ENCODE measurements around the gene EPB41. TPM values are rescaled to one million over a fixed set of nuclear protein-coding genes. Genes with fewer than 3 reads are reported as not detected.
A peak's percentile ranks its signal among the peaks of the same experiment; 100 is the strongest.
"Not testable (repeated sequence)": the region's sequence is repeated elsewhere in the genome, so short reads cannot be mapped to it uniquely, and the experiment has no call there.

EPB41 gene
- total RNA-seq (2014; rRNA removed; shearing (Covaris generic)), result 25.2 and 39.4 TPM in 2 replicates

DNA sequence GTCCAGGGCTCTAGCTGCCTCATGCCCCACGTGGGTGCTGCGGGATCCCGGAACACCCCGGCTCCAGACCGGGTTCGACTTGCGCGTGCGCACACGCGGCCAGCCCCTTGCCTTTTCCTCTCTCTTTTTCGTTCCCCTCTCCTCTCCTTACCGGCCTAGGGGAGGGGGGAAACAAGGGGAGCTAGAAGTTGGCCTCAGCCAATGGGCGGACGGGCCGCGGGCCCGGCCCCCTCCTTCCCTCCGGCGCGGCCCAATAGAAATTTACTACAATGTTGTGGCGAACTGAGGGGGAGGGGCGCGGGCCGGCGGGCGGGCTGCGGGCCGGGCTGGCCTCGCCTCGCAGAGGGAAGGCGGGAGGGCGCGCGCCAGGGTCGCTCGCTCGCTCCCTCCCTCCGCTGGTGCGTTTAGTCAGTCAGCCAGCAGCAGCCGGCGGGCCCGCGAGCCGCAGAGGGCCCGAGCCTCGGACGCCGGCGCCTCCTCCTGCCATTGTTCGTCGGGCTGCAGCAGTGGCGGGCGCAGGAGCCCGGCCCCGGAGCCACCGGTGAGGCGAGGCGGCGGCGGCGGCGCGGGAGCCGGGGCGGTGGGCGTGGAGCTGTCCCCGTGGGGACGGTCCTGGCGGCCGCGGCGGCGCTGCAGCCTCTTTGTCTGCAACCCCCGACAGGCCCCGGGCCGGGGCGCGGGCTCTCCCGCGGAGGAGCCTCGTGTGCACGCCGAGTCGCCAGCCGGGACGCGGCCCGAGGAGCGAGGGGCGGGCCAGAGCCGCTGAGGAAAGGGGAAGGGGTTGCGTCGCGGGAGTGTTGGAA, at the start of gene EPB41:
EPB41 (plus strand) TSS at position 342 of the 803 bp plus-strand sequence. CDS start 72,869 bp downstream, outside the sequence.
- peak; percentile 97 for DNase-seq (ENCODE audit: low spot score)
- in situ Hi-C loops (cut with HindIII; ENCODE audit: low sequenced_read_pairs), result no loop called here

DNA sequence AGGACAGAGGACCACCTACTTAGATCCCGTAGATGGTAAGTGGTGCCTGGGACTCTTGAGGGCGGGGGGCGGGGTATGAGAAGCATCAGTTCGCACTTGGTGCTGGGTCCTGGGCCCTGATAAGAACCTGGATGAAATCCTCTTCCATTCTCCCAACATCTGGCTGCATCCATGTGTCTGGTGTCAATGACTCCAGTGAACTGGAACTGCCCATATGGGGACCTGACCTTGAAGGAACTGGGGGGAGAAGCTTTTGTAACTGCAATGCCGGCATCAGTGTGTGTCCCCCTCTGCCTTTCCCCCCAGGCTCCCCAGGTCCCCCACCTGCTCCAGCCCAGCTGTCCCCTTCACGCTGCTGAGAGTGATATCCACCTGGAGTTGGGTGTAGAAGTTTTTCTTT, 49.7 kb upstream of the EPB41 start:
- in situ Hi-C loops (cut with HindIII; ENCODE audit: low sequenced_read_pairs), result loop anchor here (5.0 kb wide), 1 partner anchor 67 kb away; no protein-coding TSS in a partner anchor
- DNase-seq (ENCODE audit: low spot score), result no peak

DNA sequence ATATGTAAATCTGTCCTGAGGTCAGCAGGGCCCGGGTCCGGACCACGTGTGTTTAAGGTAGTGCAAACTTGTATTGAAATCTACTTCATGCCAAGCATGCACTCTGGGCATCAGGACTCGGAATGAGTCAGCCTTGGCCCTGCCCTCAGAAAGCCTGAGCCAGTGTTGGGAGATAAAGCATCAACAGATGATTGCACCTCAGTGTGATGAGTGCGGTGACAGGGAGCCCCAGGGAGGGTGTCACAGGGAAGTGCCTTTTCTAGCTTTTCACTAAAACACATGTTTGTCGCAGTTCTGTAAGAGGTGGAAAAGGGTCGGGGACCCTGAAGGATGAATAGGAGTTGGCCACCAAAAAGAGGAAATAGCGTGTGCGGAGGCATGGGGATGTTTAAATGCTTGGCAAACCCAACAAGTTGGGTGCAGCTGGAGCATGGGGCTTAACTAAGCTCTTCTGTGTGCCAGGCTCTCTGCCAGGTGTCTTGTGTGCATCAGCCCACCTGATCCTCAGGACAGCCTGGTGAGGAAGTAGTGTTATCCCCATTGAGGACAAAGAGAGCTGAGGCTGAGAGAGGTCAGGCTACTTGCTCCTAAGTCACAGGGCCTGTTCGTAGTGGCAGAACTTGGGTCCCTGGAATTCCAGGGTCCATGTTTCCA, 48.2 kb upstream of the EPB41 start:
- in situ Hi-C loops (cut with HindIII; ENCODE audit: low sequenced_read_pairs), result no loop called here
- DNase-seq (ENCODE audit: low spot score), result no peak

DNA sequence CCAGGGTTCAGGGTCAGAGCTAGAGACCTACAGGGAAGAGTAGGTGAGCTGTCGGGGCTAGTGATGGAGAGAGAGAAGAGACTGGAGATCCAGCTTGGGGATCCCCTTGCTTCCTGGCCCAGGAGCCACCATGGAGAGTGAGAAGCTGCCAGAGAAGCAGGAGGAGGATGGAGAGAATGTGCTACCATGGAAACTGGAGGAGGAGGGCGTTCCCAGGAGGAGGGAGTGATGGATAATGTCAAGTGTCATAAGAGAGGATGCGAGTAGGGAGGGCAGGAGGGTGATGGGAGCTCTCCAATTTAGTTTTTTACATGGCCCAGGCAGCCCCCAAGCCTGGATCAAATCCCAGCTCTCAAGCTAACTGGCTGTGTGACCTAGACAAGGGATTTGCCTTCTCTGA, 46.5 kb upstream of the EPB41 start:
- DNase-seq (ENCODE audit: low spot score), result no peak
- in situ Hi-C loops (cut with HindIII; ENCODE audit: low sequenced_read_pairs), result no loop called here

DNA sequence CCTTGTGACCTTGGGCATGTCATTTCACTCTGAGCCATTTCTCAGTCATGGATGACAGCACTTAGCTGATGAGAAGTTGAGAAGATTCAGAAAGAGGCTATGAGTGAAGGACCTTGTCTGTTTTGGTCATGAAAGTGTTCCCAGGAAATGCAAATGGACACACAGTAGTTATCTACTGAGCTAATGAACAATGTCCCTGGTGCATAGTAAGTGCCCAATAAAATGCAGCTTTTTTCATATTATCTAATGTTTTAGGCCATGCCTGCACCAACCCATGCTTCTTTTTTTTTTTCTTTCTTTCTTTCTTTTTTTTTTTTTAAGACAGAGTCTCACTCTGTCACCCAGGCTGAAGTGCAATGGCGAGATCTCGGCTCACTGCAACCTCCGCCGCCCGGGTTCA, 44.4 kb upstream of the EPB41 start:
- in situ Hi-C loops (cut with HindIII; ENCODE audit: low sequenced_read_pairs), result no loop called here
- DNase-seq (ENCODE audit: low spot score), result no peak

DNA sequence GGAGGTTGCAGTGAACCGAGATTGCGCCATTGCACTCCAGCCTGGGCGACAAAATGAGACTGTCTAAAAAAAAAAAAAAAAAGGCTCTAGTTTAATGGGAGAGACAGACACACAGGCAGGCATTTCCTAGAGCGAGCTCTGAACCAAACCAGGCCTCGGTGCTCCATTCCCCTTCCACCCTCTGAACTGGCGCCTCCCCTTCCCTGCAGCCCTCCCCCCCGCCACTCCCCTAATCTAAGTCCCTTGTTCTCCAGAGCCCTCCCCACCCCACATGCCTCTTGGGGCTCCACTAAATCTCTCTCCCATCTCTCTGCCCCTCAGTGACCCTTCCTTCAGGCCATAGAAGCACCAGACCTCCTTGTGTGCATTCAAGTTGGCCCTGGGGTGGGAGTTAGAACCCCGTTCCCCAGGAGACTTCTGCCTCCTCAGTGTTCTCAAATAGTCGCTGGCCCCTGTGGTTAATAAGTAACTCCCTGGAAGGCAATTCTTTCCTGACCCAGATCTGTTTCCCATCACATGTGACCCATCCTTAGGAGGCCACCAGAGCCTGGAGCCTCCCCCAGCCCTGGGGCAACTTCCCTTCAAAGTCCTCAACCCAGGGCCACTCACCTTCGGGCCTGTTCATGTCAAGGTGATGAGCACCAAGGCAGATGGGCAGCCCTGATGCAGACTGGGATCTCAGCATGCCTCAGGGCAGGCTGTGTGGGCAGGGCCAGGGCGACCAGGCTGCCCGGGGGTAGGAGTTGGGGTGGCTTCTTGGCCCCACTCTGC, 42.6 kb upstream of the EPB41 start:
- no peak for DNase-seq (ENCODE audit: low spot score)
- in situ Hi-C loops (cut with HindIII; ENCODE audit: low sequenced_read_pairs), result no loop called here

DNA sequence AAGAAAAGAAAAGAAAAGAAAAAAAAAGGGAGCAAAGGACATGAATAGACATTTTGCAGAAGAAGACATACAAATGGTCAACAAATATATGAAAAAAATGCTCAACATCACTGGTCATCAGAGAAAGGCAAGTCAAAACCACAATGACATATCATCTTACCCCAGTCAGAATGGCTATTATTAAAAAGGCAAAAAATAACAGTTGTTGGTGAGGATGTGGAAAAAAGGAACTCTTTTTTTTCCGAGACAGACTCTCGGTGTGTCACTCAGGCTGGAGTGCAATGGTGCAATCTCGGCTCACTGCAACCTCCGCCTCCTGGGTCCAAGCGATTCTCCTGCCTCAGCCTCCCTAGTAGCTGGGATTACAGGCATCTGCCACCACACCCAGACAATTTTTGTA, 39.2 kb upstream of the EPB41 start:
- DNase-seq (ENCODE audit: low spot score); in situ Hi-C loops (cut with HindIII; ENCODE audit: low sequenced_read_pairs): not testable (repeated sequence)

DNA sequence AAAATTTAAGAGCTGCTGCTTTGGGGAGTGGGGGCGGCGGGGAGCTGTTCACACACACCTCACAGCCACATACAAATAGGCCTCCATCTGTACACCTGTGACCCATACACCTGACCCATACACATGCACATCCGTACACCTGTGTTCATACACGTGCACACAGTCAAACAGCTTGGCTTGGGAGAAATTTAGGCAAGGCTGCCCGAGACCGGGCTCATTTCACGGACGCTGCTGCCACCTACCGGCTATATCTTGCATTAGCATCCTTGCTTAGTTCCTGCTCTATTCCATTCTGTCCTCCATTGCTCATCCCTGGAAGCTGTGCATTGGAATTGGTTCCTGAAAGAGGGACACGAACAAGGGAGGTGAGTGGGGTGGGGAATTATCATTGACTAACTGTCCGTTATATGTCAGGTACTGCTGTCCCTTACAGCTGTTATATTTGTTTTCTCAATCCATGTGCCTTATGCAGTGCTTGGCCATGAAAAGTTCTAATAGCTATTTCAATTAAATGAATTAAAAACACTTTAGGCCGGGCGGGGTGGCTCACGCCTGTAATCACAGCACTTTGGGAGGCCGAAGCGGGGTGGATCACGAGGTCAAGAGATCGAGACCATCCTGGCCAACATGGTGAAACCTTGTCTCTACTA, 37.1 kb upstream of the EPB41 start:
- in situ Hi-C loops (cut with HindIII; ENCODE audit: low sequenced_read_pairs), result no loop called here
- DNase-seq (ENCODE audit: low spot score), result peak; percentile 89

DNA sequence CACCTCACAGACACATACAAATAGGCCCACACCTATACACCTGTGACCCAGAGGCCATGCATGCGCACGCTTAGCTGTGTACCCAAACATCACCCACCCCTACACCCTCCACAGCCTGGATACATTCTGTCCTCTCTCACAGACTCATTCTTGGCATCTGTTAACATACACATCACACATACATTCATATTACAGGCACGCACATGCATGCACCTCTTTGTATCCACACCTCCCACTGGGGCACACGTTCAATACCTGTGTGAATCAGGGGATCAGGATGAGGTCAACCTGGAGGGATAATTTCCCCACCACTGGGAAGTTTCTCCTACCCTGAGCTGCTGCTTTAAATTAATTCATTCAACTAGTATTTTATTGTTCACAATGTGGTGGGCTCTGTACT, 35.6 kb upstream of the EPB41 start:
- in situ Hi-C loops (cut with HindIII; ENCODE audit: low sequenced_read_pairs), result no loop called here
- no peak for DNase-seq (ENCODE audit: low spot score)

DNA sequence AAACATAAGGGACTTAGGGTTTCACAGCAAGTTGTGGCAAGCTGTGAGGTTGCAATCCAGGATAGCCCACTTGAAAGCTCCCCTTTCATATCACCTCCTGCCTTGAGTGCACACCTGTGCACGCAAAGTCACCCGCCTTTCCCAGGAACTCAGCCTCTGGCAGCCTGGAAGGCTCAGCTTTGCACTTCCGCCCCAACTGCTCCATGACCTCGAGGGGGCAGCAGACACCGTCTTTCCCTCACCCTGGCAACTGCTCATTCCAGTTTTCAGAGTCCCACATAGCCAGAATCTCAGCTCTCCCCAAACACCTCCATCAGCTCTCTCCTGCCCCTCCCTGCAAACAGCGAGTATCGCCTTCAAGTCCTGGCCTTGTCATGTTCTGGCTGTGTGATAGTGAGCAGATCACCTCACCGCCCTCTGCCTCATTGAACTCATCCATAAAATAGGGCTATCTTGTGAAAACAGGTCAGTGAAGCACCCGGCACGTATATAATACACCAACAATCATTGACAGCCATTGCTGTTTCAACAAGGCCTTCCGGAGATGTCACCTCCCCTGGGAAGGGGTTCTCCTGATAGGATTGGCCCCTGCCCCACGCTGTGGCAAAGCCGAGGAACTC, 32.2 kb upstream of the EPB41 start:
- in situ Hi-C loops (cut with HindIII; ENCODE audit: low sequenced_read_pairs), result no loop called here
- DNase-seq (ENCODE audit: low spot score), result peak; percentile 96

DNA sequence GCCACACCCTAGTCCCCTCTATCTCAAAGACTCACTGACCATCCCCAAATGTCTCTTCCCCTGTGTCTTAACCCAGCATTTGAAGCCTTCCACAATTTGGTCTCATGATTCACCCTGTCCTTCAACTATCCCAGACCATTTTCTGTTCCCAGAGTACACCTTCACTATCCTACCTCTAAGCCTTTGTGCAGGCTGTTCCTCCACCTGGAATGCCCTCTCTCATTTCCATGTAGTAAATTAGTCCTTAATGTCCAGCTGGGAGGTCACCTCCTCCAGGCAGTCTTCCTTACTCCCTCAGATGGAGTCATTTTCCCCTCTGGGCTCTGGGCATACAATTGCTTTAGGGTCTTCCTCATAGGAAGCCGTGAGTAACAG, 31.1 kb upstream of the EPB41 start:
- in situ Hi-C loops (cut with HindIII; ENCODE audit: low sequenced_read_pairs), result no loop called here
- DNase-seq (ENCODE audit: low spot score), result no peak

DNA sequence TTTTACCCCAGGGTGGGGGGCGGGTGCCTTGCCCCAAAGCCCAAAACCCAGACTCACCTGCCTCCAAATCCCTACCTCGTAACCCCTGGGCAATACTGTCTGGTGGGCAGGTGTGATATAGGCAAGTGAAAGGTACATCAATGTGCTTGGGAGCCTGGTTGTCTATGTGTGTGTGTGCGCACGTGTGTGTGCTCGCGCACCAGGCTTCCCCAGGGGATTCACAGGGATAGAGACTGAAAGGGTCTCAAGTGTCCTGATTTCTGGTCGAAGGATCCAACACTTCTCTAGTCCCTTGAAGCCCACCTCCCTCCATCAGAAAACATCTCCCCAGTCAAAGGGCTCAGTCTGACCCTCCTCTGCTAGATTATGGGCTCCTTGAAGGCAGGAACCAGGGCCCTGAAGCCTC, 28.9 kb upstream of the EPB41 start:
- in situ Hi-C loops (cut with HindIII; ENCODE audit: low sequenced_read_pairs), result no loop called here
- no peak for DNase-seq (ENCODE audit: low spot score)

DNA sequence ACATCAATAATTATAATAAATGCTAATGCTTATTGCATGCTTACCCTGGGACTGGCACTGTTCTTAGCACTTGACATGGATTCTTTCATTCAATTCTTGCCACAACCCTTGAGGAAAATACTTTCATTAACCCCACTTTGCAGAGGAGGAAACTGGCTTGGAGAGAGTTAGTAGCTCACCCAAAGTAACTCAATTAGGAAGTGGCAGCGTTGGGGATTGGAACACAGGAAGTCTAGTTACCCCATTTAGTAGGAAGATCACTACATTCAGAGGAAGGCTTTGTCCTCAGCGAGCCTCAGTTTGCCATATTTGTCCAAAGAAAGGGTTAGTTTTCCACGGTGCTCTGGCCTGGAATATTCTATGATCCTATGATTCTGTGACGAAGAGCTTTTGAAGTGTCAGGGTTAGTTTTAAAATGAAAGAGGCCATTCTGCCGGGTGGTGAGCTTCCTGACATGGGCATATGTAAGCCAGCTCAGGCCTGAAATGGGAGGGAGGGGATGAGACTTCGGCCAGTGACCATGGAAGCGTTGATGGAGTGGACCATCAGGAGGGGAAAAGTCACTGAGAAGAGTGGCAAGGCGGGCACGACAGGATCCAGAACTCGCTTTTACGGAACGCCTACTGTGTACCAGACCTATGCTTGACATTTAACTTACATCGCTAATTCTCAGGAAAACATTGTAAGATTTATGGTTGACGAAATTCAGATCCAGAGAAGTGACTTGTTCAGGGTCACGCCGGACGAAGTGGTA, 28.2 kb upstream of the EPB41 start:
- in situ Hi-C loops (cut with HindIII; ENCODE audit: low sequenced_read_pairs), result no loop called here
- no peak for DNase-seq (ENCODE audit: low spot score)

DNA sequence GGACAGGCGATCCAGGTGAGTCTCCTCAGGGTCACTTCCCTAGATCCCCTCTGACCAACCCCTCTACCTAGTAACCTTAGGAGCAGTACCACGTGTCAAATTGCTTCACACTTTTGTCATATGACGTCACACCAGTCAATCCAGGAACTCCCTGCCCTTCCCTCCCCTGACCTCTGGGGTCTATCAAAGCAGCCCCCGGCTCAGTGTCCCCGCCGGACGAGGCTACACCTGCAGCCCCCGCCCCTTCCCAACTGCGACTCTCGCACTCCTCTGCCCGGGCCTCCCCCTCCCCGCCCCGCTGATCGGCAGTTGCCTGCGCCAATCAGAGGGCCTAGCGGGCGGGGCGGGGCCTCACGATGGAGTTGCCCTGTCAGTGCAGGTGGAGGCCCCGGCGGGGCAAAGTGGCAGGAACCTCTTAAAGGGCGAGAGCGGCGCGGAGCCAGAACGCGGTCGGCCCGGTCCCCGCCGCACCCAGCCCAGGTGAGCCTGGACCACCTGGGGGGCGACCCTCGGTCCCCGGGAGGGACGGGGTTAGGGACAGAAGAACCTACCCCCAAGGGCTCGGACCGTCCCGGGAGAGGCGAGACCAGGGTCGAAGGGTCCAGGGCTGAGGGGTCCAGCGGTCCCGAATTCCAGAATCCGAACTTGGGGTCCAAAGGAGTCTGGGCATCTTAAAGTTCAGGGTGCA, 27.5 kb upstream of the EPB41 start:
- DNase-seq (ENCODE audit: low spot score), result peak; percentile 82
- in situ Hi-C loops (cut with HindIII; ENCODE audit: low sequenced_read_pairs), result no loop called here

DNA sequence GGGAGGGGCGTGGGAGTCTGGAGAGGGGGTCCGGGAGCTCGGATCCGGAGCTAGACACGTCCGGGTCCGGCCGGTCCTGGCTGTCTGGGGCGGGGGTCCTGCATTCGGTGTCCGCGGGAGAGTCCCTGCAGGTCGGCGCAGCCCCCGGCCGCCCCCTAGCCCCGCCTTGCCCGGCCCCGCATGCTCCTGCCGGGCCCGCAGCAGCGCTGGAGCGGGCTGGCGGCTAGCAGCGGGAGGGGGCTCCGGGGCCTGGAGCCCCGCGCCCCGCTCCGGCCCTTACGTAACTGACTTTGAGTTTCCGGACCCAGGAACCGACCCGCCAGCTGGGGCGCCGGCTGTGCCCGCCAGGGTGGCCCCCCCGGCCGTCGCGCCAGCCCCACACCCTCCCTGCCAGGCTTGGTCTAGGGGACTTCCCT, 26.9 kb upstream of the EPB41 start:
- in situ Hi-C loops (cut with HindIII; ENCODE audit: low sequenced_read_pairs), result no loop called here
- no peak for DNase-seq (ENCODE audit: low spot score)

DNA sequence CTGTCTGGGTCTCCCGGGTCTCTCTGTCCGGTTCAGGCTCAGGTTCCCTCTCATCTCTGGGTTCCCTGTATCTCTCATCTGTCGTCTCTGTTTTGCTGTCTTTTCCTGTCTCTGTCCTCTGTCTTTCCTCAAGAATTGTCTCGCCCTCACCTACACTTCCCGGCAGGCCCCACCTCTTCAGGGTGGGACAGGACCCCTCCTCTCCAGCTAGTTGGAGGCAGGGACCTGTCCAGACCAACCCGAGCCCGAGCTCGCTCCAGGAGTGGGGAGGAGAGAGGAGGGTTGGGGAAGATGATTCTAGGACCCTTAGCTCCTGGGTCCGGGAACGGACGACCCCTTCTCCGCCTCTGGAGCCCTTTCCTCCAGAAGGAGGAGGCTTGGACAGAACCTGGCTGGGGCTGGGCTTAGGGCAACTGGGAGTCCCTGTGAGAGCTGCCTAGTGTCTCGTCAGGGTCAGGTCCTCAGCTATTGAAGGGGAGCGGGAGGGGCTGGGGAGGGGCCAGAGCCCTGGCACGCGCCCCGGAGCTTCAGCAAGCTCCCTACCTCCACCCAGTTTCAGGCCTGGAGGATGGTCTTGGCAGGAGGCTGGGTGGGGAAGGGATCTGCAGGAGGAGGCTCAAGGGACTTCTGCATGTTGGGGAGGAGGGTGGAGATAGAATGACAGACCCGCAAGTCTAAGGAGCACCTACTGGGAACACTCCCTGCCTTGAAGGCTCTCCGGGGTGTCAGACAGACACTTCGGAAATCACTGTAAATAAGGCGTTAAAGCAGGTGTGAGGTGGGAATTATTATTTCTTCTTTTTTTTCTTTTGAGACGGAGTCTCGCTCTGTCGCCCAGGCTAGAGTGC, 26.3 kb upstream of the EPB41 start:
- in situ Hi-C loops (cut with HindIII; ENCODE audit: low sequenced_read_pairs), result no loop called here
- no peak for DNase-seq (ENCODE audit: low spot score)

DNA sequence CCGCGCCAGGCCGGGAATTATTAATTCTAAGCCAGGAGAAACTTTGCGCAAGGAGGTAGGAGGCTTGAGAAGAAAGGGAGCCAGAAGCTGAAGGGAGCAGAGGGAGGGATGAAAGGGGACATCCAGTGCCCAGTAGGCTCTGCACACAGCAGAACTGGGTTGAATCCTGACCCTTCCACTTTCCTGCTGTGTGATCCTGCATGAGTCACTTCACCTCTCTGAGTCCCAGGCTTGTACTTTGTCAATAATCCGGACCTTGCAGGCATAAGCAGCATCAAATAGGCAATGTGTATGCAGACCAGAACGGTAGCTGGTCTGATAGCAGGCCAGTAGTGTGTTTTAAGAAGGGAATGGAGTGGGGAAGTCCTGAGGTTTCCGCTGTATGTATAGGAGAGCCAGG, 25.5 kb upstream of the EPB41 start:
- in situ Hi-C loops (cut with HindIII; ENCODE audit: low sequenced_read_pairs), result no loop called here

More for the DNA sequence above, 25.5 kb upstream of the EPB41 start:
- DNase-seq (ENCODE audit: low spot score), result no peak
